ENCODE measurements around the gene LRP5.
A peak's percentile ranks its signal among the peaks of the same experiment; 100 is the strongest.

The LRP5 gene

GRCh38 chr11:68469642-68470041 lies 157.3 kb downstream of the LRP5 start:
- H4K20me1 ChIP-seq (ENCODE audit: insufficient read depth, low read length, poor library complexity, severe bottlenecking) = peaks cover 99% of the 10 kb centered on the region
- H3K79me2 ChIP-seq (ENCODE audit: insufficient read depth, low read length) = peaks cover 99% of the 10 kb centered on the region
- no peak overlapping the region for H2AFZ ChIP-seq (ENCODE audit: low read length)
- TF ChIP-seq EZH2phosphoT487 (IDR thresholded peaks at IDR 0.05; ENCODE audit: borderline replicate concordance) = no peak
- TF ChIP-seq, protein P1, sequence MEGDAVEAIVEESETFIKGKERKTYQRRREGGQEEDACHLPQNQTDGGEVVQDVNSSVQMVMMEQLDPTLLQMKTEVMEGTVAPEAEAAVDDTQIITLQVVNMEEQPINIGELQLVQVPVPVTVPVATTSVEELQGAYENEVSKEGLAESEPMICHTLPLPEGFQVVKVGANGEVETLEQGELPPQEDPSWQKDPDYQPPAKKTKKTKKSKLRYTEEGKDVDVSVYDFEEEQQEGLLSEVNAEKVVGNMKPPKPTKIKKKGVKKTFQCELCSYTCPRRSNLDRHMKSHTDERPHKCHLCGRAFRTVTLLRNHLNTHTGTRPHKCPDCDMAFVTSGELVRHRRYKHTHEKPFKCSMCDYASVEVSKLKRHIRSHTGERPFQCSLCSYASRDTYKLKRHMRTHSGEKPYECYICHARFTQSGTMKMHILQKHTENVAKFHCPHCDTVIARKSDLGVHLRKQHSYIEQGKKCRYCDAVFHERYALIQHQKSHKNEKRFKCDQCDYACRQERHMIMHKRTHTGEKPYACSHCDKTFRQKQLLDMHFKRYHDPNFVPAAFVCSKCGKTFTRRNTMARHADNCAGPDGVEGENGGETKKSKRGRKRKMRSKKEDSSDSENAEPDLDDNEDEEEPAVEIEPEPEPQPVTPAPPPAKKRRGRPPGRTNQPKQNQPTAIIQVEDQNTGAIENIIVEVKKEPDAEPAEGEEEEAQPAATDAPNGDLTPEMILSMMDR (conservative IDR thresholded peaks at IDR 0.05; ENCODE audit: low read length) = no peak
- H3K4me2 ChIP-seq (ENCODE audit: low read depth, low read length, poor library complexity, severe bottlenecking) = peak overlapping the region; percentile 63
- H3F3A ChIP-seq (ENCODE audit: low read depth) = peaks cover 6% of the 10 kb centered on the region; the same call in 1 of the 2 replicates
- peak overlapping the region; percentile 22 for H3K4me3 ChIP-seq (ENCODE audit: low read length, poor library complexity, severe bottlenecking)
- H3K36me3 ChIP-seq (ENCODE audit: insufficient read depth, low read length) = peaks cover 7% of the 10 kb centered on the region; the same call in 1 of the 2 replicates
- H3K27me3 ChIP-seq (ENCODE audit: insufficient read depth, low read length, poor library complexity, severe bottlenecking) = no peaks in the 10 kb centered on the region
- peaks cover 62% of the 10 kb centered on the region for H3K4me1 ChIP-seq (ENCODE audit: insufficient read depth, low read length, poor library complexity, severe bottlenecking)
- H3K9ac ChIP-seq (ENCODE audit: low read depth, low read length, poor library complexity, severe bottlenecking) = no peak overlapping the region
- no peaks in the 10 kb centered on the region for H3K9me2 ChIP-seq (replicated peaks; ENCODE audit: low read depth, low read length)
- H3K9me3 ChIP-seq (ENCODE audit: insufficient read depth, low read depth, low read length) = no peaks in the 10 kb centered on the region

DNA sequence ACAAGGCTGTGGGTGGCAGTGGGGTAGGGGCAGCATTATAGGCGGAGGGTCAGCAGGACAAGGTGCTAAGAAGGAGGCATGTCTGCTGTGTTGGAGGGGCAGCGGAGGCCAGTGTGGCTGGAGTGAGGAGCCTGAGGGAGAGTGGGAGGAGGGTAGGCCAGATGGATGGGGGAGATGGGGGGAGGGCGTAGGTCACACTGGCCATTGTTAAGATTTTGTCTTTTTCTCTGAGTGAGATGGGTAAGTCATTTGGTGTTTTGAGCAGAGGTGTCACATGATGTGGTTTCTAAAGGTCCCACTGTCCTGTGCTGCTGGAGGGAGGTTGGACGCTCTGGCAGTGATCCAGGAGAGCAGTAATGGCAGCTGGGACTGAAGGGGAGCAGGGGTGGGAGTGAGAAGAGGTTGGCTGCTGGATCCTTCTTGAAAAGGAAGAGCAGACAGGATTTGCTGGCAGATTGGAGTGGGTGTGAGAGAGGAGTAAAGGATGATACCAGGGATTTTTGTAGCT lies 158.0 kb downstream of the LRP5 start:
- Histone ChIP-seq H3K9ac (ENCODE audit: low read depth, low read length, poor library complexity, severe bottlenecking) (no peak overlapping the region), H3K9me3 (ENCODE audit: insufficient read depth, low read depth, low read length) (no peaks in the 10 kb centered on the region), H3K4me1 (ENCODE audit: insufficient read depth, low read length, poor library complexity, severe bottlenecking) (peaks cover 62% of the 10 kb centered on the region), H3K4me3 (ENCODE audit: low read length, poor library complexity, severe bottlenecking) (peak overlapping the region; percentile 22), H2AFZ (ENCODE audit: low read length) (no peak overlapping the region), H3K4me2 (ENCODE audit: low read depth, low read length, poor library complexity, severe bottlenecking) (peak overlapping the region; percentile 63), H3K36me3 (ENCODE audit: insufficient read depth, low read length) (peaks cover 7% of the 10 kb centered on the region; the same call in 1 of the 2 replicates), H4K20me1 (ENCODE audit: insufficient read depth, low read length, poor library complexity, severe bottlenecking) (peaks cover 92% of the 10 kb centered on the region), H3K9me2 (replicated peaks; ENCODE audit: low read depth, low read length) (no peaks in the 10 kb centered on the region), H3K79me2 (ENCODE audit: insufficient read depth, low read length) (peaks cover 96% of the 10 kb centered on the region), H3K27me3 (ENCODE audit: insufficient read depth, low read length, poor library complexity, severe bottlenecking) (no peaks in the 10 kb centered on the region), H3F3A (ENCODE audit: low read depth) (peaks cover 6% of the 10 kb centered on the region; the same call in 1 of the 2 replicates)
- no peak for TF ChIP-seq EZH2phosphoT487 (IDR thresholded peaks at IDR 0.05; ENCODE audit: borderline replicate concordance)
- TF ChIP-seq, protein P1 (conservative IDR thresholded peaks at IDR 0.05; ENCODE audit: low read length) = no peak

GRCh38 chr11:68471360-68472340 lies 159.3 kb downstream of the LRP5 start:
- H3K4me2 ChIP-seq (ENCODE audit: low read depth, low read length, poor library complexity, severe bottlenecking) = peak overlapping the region; percentile 84

More at GRCh38 chr11:68471360-68472340, 159.3 kb downstream of the LRP5 start:
- Histone ChIP-seq H3K27me3 (ENCODE audit: insufficient read depth, low read length, poor library complexity, severe bottlenecking) (no peaks in the 10 kb centered on the region), H3K9ac (ENCODE audit: low read depth, low read length, poor library complexity, severe bottlenecking) (no peak overlapping the region), H3K36me3 (ENCODE audit: insufficient read depth, low read length) (peaks cover 7% of the 10 kb centered on the region; the same call in 1 of the 2 replicates), H3F3A (ENCODE audit: low read depth) (peaks cover 6% of the 10 kb centered on the region; the same call in 1 of the 2 replicates), H3K9me3 (ENCODE audit: insufficient read depth, low read depth, low read length) (no peaks in the 10 kb centered on the region), H3K4me1 (ENCODE audit: insufficient read depth, low read length, poor library complexity, severe bottlenecking) (peaks cover 58% of the 10 kb centered on the region), H3K4me3 (ENCODE audit: low read length, poor library complexity, severe bottlenecking) (peak overlapping the region; percentile 48), H2AFZ (ENCODE audit: low read length) (no peak overlapping the region), H3K9me2 (replicated peaks; ENCODE audit: low read depth, low read length) (no peaks in the 10 kb centered on the region), H4K20me1 (ENCODE audit: insufficient read depth, low read length, poor library complexity, severe bottlenecking) (peaks cover 83% of the 10 kb centered on the region), H3K79me2 (ENCODE audit: insufficient read depth, low read length) (peaks cover 92% of the 10 kb centered on the region)
- TF ChIP-seq, protein P1 (conservative IDR thresholded peaks at IDR 0.05; ENCODE audit: low read length) = no peak
- no peak for TF ChIP-seq EZH2phosphoT487 (IDR thresholded peaks at IDR 0.05; ENCODE audit: borderline replicate concordance)

Data from Loucy (cell line).